ENCODE data around the gene OPCML. TPM values are rescaled to one million over a fixed set of nuclear protein-coding genes. Genes with fewer than 3 reads are reported as not detected.
A peak's percentile ranks its signal among the peaks of the same experiment; 100 is the strongest.

OPCML gene
- total RNA-seq, 1 donor from 2014 or later, result 2.7 TPM

GRCh38 chr11:132993991-132994502 lies 538.3 kb downstream of the OPCML start:
- H3K27me3 Mint-ChIP-seq (ENCODE audit: low read depth), result peaks cover 30% of the 10 kb centered on the region
- H3K36me3 Mint-ChIP-seq (ENCODE audit: low read depth), result no peaks in the 10 kb centered on the region
- no peak for TF ChIP-seq CTCF (IDR thresholded peaks at IDR 0.05)
- peaks cover 14% of the 10 kb centered on the region for H3K4me1 Mint-ChIP-seq (ENCODE audit: low read depth)
- no peak overlapping the region for H3K27ac Mint-ChIP-seq (ENCODE audit: unreplicated experiment)
- H3K4me3 Mint-ChIP-seq (ENCODE audit: unreplicated experiment), result peak overlapping the region; percentile 67
- no peak for DNase-seq (ENCODE audit: low spot score)
- H3K9me3 Mint-ChIP-seq (ENCODE audit: low read depth), result no peaks in the 10 kb centered on the region

GRCh38 chr11:132992838-132993631 lies 539.3 kb downstream of the OPCML start:
- Mint-ChIP-seq H3K27ac (ENCODE audit: unreplicated experiment) (no peak overlapping the region), H3K36me3 (ENCODE audit: low read depth) (no peaks in the 10 kb centered on the region), H3K27me3 (ENCODE audit: low read depth) (peaks cover 30% of the 10 kb centered on the region), H3K9me3 (ENCODE audit: low read depth) (no peaks in the 10 kb centered on the region), H3K4me3 (ENCODE audit: unreplicated experiment) (peak overlapping the region; percentile 67), H3K4me1 (ENCODE audit: low read depth) (peaks cover 14% of the 10 kb centered on the region)
- TF ChIP-seq CTCF (IDR thresholded peaks at IDR 0.05), result peak; percentile 51
- no peak for DNase-seq (ENCODE audit: low spot score)

GRCh38 chr11:132988411-132988810 lies 543.9 kb downstream of the OPCML start:
- no peak for TF ChIP-seq CTCF (IDR thresholded peaks at IDR 0.05)
- peaks cover 1% of the 10 kb centered on the region for H3K4me1 Mint-ChIP-seq (ENCODE audit: low read depth)
- no peak overlapping the region for H3K27ac Mint-ChIP-seq (ENCODE audit: unreplicated experiment)
- H3K4me3 Mint-ChIP-seq (ENCODE audit: unreplicated experiment), result no peak overlapping the region
- H3K27me3 Mint-ChIP-seq (ENCODE audit: low read depth), result peaks cover 16% of the 10 kb centered on the region
- no peaks in the 10 kb centered on the region for H3K9me3 Mint-ChIP-seq (ENCODE audit: low read depth)
- no peaks in the 10 kb centered on the region for H3K36me3 Mint-ChIP-seq (ENCODE audit: low read depth)
- DNase-seq (ENCODE audit: low spot score), result no peak

- no peaks in the 10 kb centered on the region for H3K4me1 Mint-ChIP-seq (ENCODE audit: low read depth)
- H3K36me3 Mint-ChIP-seq (ENCODE audit: low read depth), result no peaks in the 10 kb centered on the region
- peaks cover 12% of the 10 kb centered on the region for H3K27me3 Mint-ChIP-seq (ENCODE audit: low read depth)
- H3K27ac Mint-ChIP-seq (ENCODE audit: unreplicated experiment), result no peak overlapping the region
- H3K9me3 Mint-ChIP-seq (ENCODE audit: low read depth), result no peaks in the 10 kb centered on the region
- no peak for TF ChIP-seq CTCF (IDR thresholded peaks at IDR 0.05)
- DNase-seq (ENCODE audit: low spot score), result no peak
- no peak overlapping the region for H3K4me3 Mint-ChIP-seq (ENCODE audit: unreplicated experiment)
These were observed 544.4 kb downstream of the OPCML start for GRCh38 chr11:132987936-132988335.

GRCh38 chr11:132983641-132983978 lies 548.7 kb downstream of the OPCML start:
- no peaks in the 10 kb centered on the region for H3K36me3 Mint-ChIP-seq (ENCODE audit: low read depth)
- H3K4me3 Mint-ChIP-seq (ENCODE audit: unreplicated experiment), result no peak overlapping the region
- no peak for DNase-seq (ENCODE audit: low spot score)
- H3K27me3 Mint-ChIP-seq (ENCODE audit: low read depth), result no peaks in the 10 kb centered on the region
- no peak for TF ChIP-seq CTCF (IDR thresholded peaks at IDR 0.05)
- H3K4me1 Mint-ChIP-seq (ENCODE audit: low read depth), result no peaks in the 10 kb centered on the region
- H3K9me3 Mint-ChIP-seq (ENCODE audit: low read depth), result no peaks in the 10 kb centered on the region
- H3K27ac Mint-ChIP-seq (ENCODE audit: unreplicated experiment), result no peak overlapping the region
